Kidney (tissue), 14 donors: ENCODE data around the gene FAM151A. TPM values are rescaled to one million over a fixed set of nuclear protein-coding genes. Genes with fewer than 3 reads are reported as not detected.

ENCODE experiments used
- DNase-seq, 5 donors: peaks; one replicate each; pipeline ENCODE4 v3.0.0-alpha.2; 2013 to 2020
- FAIRE-seq: peaks from 2 replicates; lab custom pipeline; 2012; peaks lifted over from hg19 to GRCh38; lab: Jason Lieb, UNC
- H3K27ac ChIP-seq, 2 donors: one replicate each; pipeline ENCODE4 v1.7.0; 2013; ENCODE audit warnings: low read depth in 2 of 2, low read length in 2 of 2, inconsistent platforms in 1 of 2
- H3K27me3 ChIP-seq: one replicate; pipeline ENCODE4 v1.7.1; 2013; ENCODE audit warnings: low read length, inconsistent platforms; ENCODE audit not compliant: control insufficient read depth, insufficient read depth
- H3K36me3 ChIP-seq, 3 donors: one replicate each; pipeline versions ENCODE4 v1.7.0 to v1.7.1; 2013; ENCODE audit warnings: low read length in 3 of 3, control low read depth in 1 of 3, inconsistent platforms in 1 of 3; ENCODE audit not compliant: insufficient read depth in 3 of 3, control insufficient read depth in 2 of 3
- H3K4me1 ChIP-seq, 3 donors: one replicate each; pipeline versions ENCODE4 v1.7.0 to v1.7.1; 2013; ENCODE audit warnings: low read length in 3 of 3, inconsistent platforms in 1 of 3, low read depth in 1 of 3; ENCODE audit not compliant: control insufficient read depth in 2 of 3, insufficient read depth in 2 of 3
- H3K4me3 ChIP-seq, 3 donors: one replicate each; pipeline versions ENCODE4 v1.7.0 to v1.8.1; 2013; ENCODE audit warnings: low read length in 3 of 3, control low read depth in 1 of 3, inconsistent platforms in 1 of 3
- H3K9ac ChIP-seq, 3 donors: one replicate each; pipeline versions ENCODE4 v1.7.0 to v1.7.1; 2013; ENCODE audit warnings: low read length in 3 of 3, control low read depth in 1 of 3, inconsistent platforms in 1 of 3
- H3K9me3 ChIP-seq, 3 donors: one replicate each; pipeline versions ENCODE4 v1.7.0 to v1.7.1; 2013; ENCODE audit warnings: low read length in 3 of 3, control low read depth in 1 of 3, inconsistent platforms in 1 of 3; ENCODE audit not compliant: control insufficient read depth in 2 of 3, insufficient read depth in 1 of 3
- intact Hi-C: fragments of 100-400 bp; cut with DNase I; formaldehyde crosslinking; loops from one replicate; pipeline ENCODE4 v1.11.1; 2022
- polyA plus RNA-seq: library from polyadenylated mRNA; stranded (reverse); fragments of 350-450 nt; fragmentation: Illumina TruSeq; extraction: RNeasy Lipid Tissue Mini Kit (QIAGEN cat#74804); gene quantifications from one replicate; pipeline ENCODE4 v1.2.3, GENCODE V29; 2014; ENCODE audit warnings: low read depth, low replicate concordance; ENCODE audit not compliant: insufficient read depth
- total RNA-seq: library from RNA; stranded (reverse); fragmentation: NEBNext Ultra II Directional; extraction: Animal tissue kit (Norgen Biotek cat#: 25700); gene quantifications from one replicate; pipeline ENCODE4 v1.2.1, GENCODE V29; 2021
- TF ChIP-seq, protein P1 (sequence below): IDR thresholded peaks from 3 replicates; pipeline ENCODE4 v1.5.1; 2012; ENCODE audit warnings: mild to moderate bottlenecking, moderate library complexity, borderline replicate concordance; ENCODE audit not compliant: insufficient read depth; ENCODE audit errors: extremely low read depth
- donor health status: control.
- donor health status: control.
- donor health status: control.
- donor health status: control.
- donor health status: control.
- donor health status: DM: yes; HTN: yes; CAD: no.
- donor health status: Normal renal cell carcinoma (clear cell type).

FAM151A gene
- total and polyA plus RNA-seq, 2 donors from 2014 or later = 237 TPM; not detected in 1

DNA sequence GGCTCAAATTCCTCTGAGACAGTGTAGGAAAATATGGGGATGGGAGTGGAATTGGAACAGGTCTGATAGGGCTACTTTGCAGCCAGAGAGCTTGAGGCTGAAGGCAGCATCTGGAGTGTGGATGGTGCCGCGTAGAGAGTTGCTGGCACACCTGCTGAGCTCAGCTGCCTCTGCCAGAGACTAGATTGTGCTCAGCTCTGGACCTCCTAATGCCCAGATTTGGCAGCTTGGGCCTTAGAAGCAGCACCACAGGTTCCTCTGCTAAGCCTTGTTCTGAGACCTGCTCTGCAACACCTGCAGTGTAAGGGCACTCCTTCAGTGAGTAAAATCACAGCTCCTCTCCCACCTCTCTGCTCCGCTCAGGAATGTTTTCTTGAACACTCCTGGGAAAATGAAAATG is 52.0 kb downstream of the FAM151A start:
- TF ChIP-seq, protein P1, sequence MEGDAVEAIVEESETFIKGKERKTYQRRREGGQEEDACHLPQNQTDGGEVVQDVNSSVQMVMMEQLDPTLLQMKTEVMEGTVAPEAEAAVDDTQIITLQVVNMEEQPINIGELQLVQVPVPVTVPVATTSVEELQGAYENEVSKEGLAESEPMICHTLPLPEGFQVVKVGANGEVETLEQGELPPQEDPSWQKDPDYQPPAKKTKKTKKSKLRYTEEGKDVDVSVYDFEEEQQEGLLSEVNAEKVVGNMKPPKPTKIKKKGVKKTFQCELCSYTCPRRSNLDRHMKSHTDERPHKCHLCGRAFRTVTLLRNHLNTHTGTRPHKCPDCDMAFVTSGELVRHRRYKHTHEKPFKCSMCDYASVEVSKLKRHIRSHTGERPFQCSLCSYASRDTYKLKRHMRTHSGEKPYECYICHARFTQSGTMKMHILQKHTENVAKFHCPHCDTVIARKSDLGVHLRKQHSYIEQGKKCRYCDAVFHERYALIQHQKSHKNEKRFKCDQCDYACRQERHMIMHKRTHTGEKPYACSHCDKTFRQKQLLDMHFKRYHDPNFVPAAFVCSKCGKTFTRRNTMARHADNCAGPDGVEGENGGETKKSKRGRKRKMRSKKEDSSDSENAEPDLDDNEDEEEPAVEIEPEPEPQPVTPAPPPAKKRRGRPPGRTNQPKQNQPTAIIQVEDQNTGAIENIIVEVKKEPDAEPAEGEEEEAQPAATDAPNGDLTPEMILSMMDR = no peak
- DNase-seq = peak in 2 of 5 donors; percentile 22 to 28
- H3K9ac ChIP-seq = no peak overlapping the region
- H3K27me3 ChIP-seq = no peaks in the 10 kb centered on the region
- intact Hi-C loops = no loop called here
- no peaks in the 10 kb centered on the region for H3K36me3 ChIP-seq
- no peaks in the 10 kb centered on the region for H3K9me3 ChIP-seq
- H3K4me1 ChIP-seq = peaks cover 0 to 6% (median 0%) of the 10 kb centered on the region in 3 donors
- FAIRE-seq = no peak
- H3K27ac ChIP-seq = no peak overlapping the region
- no peak overlapping the region for H3K4me3 ChIP-seq

DNA sequence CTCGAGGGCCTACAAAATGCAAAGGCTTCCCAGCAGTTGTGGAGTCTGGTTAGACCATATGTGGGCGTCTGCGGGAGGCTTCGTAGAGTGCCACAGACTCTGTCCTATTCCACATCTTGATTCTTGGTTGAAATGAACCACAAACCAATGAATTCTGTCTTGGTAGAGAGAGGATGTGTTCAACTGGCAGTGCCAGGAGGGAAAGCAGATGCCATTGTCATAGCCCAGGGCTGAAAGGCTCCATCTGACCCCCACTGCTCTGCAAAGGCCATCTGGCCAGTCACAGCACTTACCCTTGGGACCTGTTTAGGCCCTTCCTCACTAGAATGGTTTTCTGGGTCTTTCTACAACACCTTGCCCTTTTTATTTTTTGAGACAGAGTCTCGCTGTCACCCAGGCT is 53.2 kb downstream of the FAM151A start:
- intact Hi-C loops = no loop called here
- H3K9me3 ChIP-seq = no peaks in the 10 kb centered on the region
- no peak overlapping the region for H3K27ac ChIP-seq
- no peaks in the 10 kb centered on the region for H3K36me3 ChIP-seq
- no peak overlapping the region for H3K4me3 ChIP-seq
- no peak for FAIRE-seq
- no peak overlapping the region for H3K9ac ChIP-seq
- no peaks in the 10 kb centered on the region for H3K27me3 ChIP-seq
- peak in 2 of 5 donors; percentile 10 to 24 for DNase-seq
- H3K4me1 ChIP-seq = peaks cover 0 to 6% (median 0%) of the 10 kb centered on the region in 3 donors
- TF ChIP-seq, protein P1 = no peak

DNA sequence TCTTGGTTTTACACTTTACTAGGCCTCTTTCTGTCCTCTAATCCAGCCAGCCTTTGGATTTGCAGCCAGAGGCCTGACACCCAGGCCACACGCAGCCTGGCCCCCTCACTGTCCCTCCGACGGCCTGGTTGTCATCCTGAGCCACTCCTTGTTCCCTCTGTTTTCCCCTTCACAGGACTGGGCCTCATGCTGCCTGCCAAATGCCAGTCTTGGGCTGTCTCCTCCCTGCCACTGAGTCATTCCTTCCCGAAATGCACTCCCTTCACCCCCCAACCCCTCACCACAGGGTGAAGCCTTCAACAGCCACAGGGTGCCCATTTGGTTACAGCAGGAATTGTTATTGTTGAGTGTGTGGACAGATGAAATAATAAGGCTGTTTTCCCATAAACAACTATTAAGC is 54.0 kb downstream of the FAM151A start:
- FAIRE-seq = no peak
- peaks cover 0 to 5% (median 0%) of the 10 kb centered on the region in 3 donors for H3K4me1 ChIP-seq
- DNase-seq = peak in 2 of 5 donors; percentile 32 to 76
- no peak overlapping the region for H3K4me3 ChIP-seq
- no peaks in the 10 kb centered on the region for H3K9me3 ChIP-seq
- no peaks in the 10 kb centered on the region for H3K36me3 ChIP-seq
- H3K9ac ChIP-seq = no peak overlapping the region
- intact Hi-C loops = no loop called here
- no peaks in the 10 kb centered on the region for H3K27me3 ChIP-seq
- TF ChIP-seq, protein P1 = no peak
- peak overlapping the region in 1 of 2 donors; percentile 0 for H3K27ac ChIP-seq

DNA sequence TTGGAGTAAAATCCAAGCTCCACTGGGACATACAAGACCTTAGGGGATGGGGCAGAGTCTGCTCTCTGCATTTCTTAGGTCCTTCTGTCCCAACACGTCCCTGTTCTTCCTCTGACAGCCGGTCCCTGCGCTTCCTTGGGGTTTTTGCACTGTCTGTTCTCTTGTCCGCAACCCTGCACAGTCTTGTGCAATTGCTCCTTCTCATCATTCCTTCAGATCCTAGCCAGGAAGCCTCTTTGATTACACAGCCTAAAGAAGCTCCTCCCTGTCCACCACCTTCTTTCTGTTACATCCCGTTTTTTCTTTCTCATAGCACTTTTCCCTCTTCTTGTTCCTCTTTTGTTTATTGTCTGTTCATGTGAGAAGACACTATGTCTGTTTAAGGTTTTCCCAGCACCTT is 55.4 kb downstream of the FAM151A start:
- H3K4me1 ChIP-seq = peaks cover 0 to 7% (median 0%) of the 10 kb centered on the region in 3 donors
- no peak overlapping the region for H3K27ac ChIP-seq
- DNase-seq (peak in 1 of 5 donors; percentile 17), FAIRE-seq (no peak)
- H3K27me3 ChIP-seq = no peaks in the 10 kb centered on the region
- H3K36me3 ChIP-seq = no peaks in the 10 kb centered on the region
- no peak overlapping the region for H3K9ac ChIP-seq
- no peak overlapping the region for H3K4me3 ChIP-seq
- TF ChIP-seq, protein P1 = no peak
- intact Hi-C loops = no loop called here
- no peaks in the 10 kb centered on the region for H3K9me3 ChIP-seq
